ENCODE results near the gene CNTN2. TPM values are rescaled to one million over a fixed set of nuclear protein-coding genes. Genes with fewer than 3 reads are reported as not detected.
A peak's percentile ranks its signal among the peaks of the same experiment; 100 is the strongest.

Gene CNTN2
- total RNA-seq, 1 experiment from 2014 or later: not detected

- DNase-seq (ENCODE audit: low read depth): no peak
Measured at GRCh38 chr1:205072881-205073280, 29.9 kb downstream of the CNTN2 start.

GRCh38 chr1:205073511-205073910 is 30.5 kb downstream of the CNTN2 start:
- DNase-seq (ENCODE audit: low read depth): no peak

GRCh38 chr1:205074084-205074483 is 31.1 kb downstream of the CNTN2 start:
- no peak for DNase-seq (ENCODE audit: low read depth)

GRCh38 chr1:205074513-205074912 is 31.5 kb downstream of the CNTN2 start:
- no peak for DNase-seq (ENCODE audit: low read depth)

- DNase-seq (ENCODE audit: low read depth): no peak
Measured at GRCh38 chr1:205075642-205076155, 32.7 kb downstream of the CNTN2 start.

- no peak for DNase-seq (ENCODE audit: low read depth)
Measured at GRCh38 chr1:205076245-205076761, 33.3 kb downstream of the CNTN2 start.

GRCh38 chr1:205077158-205077933 is 34.3 kb downstream of the CNTN2 start:
- no peak for DNase-seq (ENCODE audit: low read depth)

GRCh38 chr1:205077934-205078311 is 34.9 kb downstream of the CNTN2 start:
- DNase-seq (ENCODE audit: low read depth): no peak

- DNase-seq (ENCODE audit: low read depth): no peak
Measured at GRCh38 chr1:205082431-205082830, 39.4 kb downstream of the CNTN2 start.

- DNase-seq (ENCODE audit: low read depth): no peak
Measured at GRCh38 chr1:205084360-205084759, 41.3 kb downstream of the CNTN2 start, which contains the start of gene TMEM81. Gene TMEM81, minus strand, starts transcription at chr1:205084460. Its CDS starts 140 bp downstream, at chr1:205084320.

- no peak for DNase-seq (ENCODE audit: low read depth)
Measured at GRCh38 chr1:205088341-205088740, 45.3 kb downstream of the CNTN2 start.

- DNase-seq (ENCODE audit: low read depth): no peak
Measured at GRCh38 chr1:205091043-205091740, 48.2 kb downstream of the CNTN2 start.

GRCh38 chr1:205095422-205095821 is 52.4 kb downstream of the CNTN2 start:
- no peak for DNase-seq (ENCODE audit: low read depth)

GRCh38 chr1:205098242-205098641 is 55.2 kb downstream of the CNTN2 start:
- no peak for DNase-seq (ENCODE audit: low read depth)

- no peak for DNase-seq (ENCODE audit: low read depth)
Measured at GRCh38 chr1:205102404-205102803, 59.4 kb downstream of the CNTN2 start.

- no peak for DNase-seq (ENCODE audit: low read depth)
Measured at GRCh38 chr1:205107327-205107726, 64.3 kb downstream of the CNTN2 start.

GRCh38 chr1:205108464-205108863 is 65.5 kb downstream of the CNTN2 start:
- DNase-seq (ENCODE audit: low read depth): no peak

GRCh38 chr1:205109269-205109668 is 66.3 kb downstream of the CNTN2 start:
- no peak for DNase-seq (ENCODE audit: low read depth)

GRCh38 chr1:205109711-205110110 is 66.7 kb downstream of the CNTN2 start:
- no peak for DNase-seq (ENCODE audit: low read depth)

GRCh38 chr1:205111354-205111753 is 68.3 kb downstream of the CNTN2 start:
- DNase-seq (ENCODE audit: low read depth): no peak

- DNase-seq (ENCODE audit: low read depth): no peak
Measured at GRCh38 chr1:205118752-205119151, 75.7 kb downstream of the CNTN2 start.

- peak; percentile 97 for DNase-seq (ENCODE audit: low read depth)
Measured at GRCh38 chr1:205121660-205122488, 78.9 kb downstream of the CNTN2 start, which contains the start of gene RBBP5. Gene RBBP5, minus strand, starts transcription at chr1:205121978. Its CDS starts 105 bp downstream, at chr1:205121873.

All from Daoy (cell line).